ENCODE data around the gene FXYD2. TPM values are rescaled to one million over a fixed set of nuclear protein-coding genes. Genes with fewer than 3 reads are reported as not detected.

Gene FXYD2
- total and polyA plus RNA-seq, 2 of the 13 experiments (the other 11 are each of a cell fraction or from before 2014, with no cell fraction given) = 45.9 to 106 TPM

DNA sequence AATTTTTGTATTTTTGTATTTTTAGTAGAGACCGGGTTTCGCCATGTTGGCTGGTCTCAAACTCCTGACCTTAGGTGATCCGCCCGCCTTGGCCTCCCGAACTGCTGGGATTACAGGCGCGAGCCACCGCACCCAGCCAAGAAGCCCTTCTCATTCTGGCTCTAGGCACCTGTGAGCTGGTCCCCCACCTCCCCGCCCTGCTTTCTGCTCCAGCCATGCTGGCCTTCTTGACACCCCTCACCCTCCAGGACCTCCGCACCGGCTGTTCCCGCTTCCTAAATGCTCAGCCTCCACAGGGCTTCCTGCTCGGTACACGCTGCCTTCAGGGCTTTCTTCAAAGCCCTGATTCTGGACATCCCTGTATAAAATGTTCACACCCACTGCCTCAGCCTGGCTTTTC, 5.5 kb upstream of the FXYD2 start:
- Histone ChIP-seq H3K27ac (ENCODE audit: extremely low read length, insufficient read depth, low read length) (no peak overlapping the region), H2AFZ (ENCODE audit: low read length) (no peak overlapping the region), H3K79me2 (ENCODE audit: insufficient read depth, low read length) (no peaks in the 10 kb centered on the region), H4K20me1 (ENCODE audit: insufficient read depth, low read length) (no peaks in the 10 kb centered on the region), H3K36me3 (replicated peaks in 1 of 2; ENCODE audit: control insufficient read depth in 1 of 2, insufficient read depth in 2 of 2, low read length in 2 of 2) (no peaks in the 10 kb centered on the region), H3K9me3 (ENCODE audit: low read length) (no peaks in the 10 kb centered on the region), H3K4me1 (ENCODE audit: insufficient read depth, low read length) (peaks cover 77% of the 10 kb centered on the region), H3K4me2 (ENCODE audit: low read depth, low read length) (no peak overlapping the region), H3K27me3 (ENCODE audit: control insufficient read depth in 1 of 2, insufficient read depth in 2 of 2, low read length in 2 of 2) (peaks cover 4 to 31% of the 10 kb centered on the region in 2 experiments; a peak in 4 of 5 replicates), H3K9ac (ENCODE audit: insufficient read depth, low read depth, low read length) (no peak overlapping the region), H3K4me3 (replicated peaks in 1 of 3; ENCODE audit: insufficient read depth in 1 of 3, low read depth in 2 of 3, low read length in 3 of 3) (no peak overlapping the region)
- BruUV-seq (replicated peaks) = no TSS peak
- 73% methylated on average over 14 of the region's 14 CpGs for WGBS (ENCODE audit: low lambda C conversion rate)
- DNase-seq (ENCODE audit: low spot score) (no peak), FAIRE-seq (no peak), ATAC-seq (no peak)
- ChIA-PET POLR2A (no interaction called here), CTCF (ENCODE audit: low intra/inter-chr PET ratio, low total read pairs) (no interaction called here)
- intact Hi-C loops (cut with micrococcal nuclease; ENCODE audit: unreplicated experiment) = no loop called here
- no peak for TF ChIP-seq MAZ (IDR thresholded peaks at IDR 0.05; ENCODE audit: borderline replicate concordance, low read depth, low read length)
- no peak for TF ChIP-seq MAZ (CRISPR knock-in tag; IDR thresholded peaks at IDR 0.05; ENCODE audit: low read depth)
- no peak for TF ChIP-seq REPIN1 (CRISPR knock-in tag; IDR thresholded peaks at IDR 0.05; ENCODE audit: borderline replicate concordance, low read depth)
- TF ChIP-seq, protein P1, sequence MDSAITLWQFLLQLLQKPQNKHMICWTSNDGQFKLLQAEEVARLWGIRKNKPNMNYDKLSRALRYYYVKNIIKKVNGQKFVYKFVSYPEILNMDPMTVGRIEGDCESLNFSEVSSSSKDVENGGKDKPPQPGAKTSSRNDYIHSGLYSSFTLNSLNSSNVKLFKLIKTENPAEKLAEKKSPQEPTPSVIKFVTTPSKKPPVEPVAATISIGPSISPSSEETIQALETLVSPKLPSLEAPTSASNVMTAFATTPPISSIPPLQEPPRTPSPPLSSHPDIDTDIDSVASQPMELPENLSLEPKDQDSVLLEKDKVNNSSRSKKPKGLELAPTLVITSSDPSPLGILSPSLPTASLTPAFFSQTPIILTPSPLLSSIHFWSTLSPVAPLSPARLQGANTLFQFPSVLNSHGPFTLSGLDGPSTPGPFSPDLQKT (CRISPR knock-in tag; IDR thresholded peaks at IDR 0.05; ENCODE audit: borderline replicate concordance) = no peak
- no peak for TF ChIP-seq EED (CRISPR knock-in tag; IDR thresholded peaks at IDR 0.05)
- TF ChIP-seq CCAR2 (optimal IDR thresholded peaks at IDR 0.05; ENCODE audit: low read depth, low read length) = no peak
- no peak for TF ChIP-seq HHEX (CRISPR knock-in tag; IDR thresholded peaks at IDR 0.05)
- TF ChIP-seq ZNF33B (CRISPR knock-in tag; IDR thresholded peaks at IDR 0.05) = no peak
- no peak for TF ChIP-seq ZNF780A (CRISPR knock-in tag; IDR thresholded peaks at IDR 0.05)
- no peak for TF ChIP-seq PRMT3 (CRISPR knock-in tag; IDR thresholded peaks at IDR 0.05; ENCODE audit: borderline replicate concordance, low read depth)
- no peak for TF ChIP-seq IKZF4 (CRISPR knock-in tag; IDR thresholded peaks at IDR 0.05; ENCODE audit: borderline replicate concordance, low read depth, not compliant biosample characterization)
- TF ChIP-seq BRCA1 (CRISPR knock-in tag; IDR thresholded peaks at IDR 0.05) = no peak
- TF ChIP-seq NR2F6 (IDR thresholded peaks at IDR 0.05) = no peak
- no peak for TF ChIP-seq NR2F6 (CRISPR knock-in tag; IDR thresholded peaks at IDR 0.05)
- TF ChIP-seq ZNF350 (CRISPR knock-in tag; IDR thresholded peaks at IDR 0.05; ENCODE audit: borderline replicate concordance, low read depth) = no peak
- no peak for TF ChIP-seq KLF6 (CRISPR knock-in tag; IDR thresholded peaks at IDR 0.05)
- no peak for TF ChIP-seq ZBTB1 (CRISPR knock-in tag; IDR thresholded peaks at IDR 0.05; ENCODE audit: borderline replicate concordance)
- no peak for TF ChIP-seq EEA1 (CRISPR knock-in tag; IDR thresholded peaks at IDR 0.05; ENCODE audit: borderline replicate concordance)
- TF ChIP-seq XBP1 (CRISPR knock-in tag; IDR thresholded peaks at IDR 0.05) = no peak
- no peak for TF ChIP-seq KDM4B (CRISPR knock-in tag; IDR thresholded peaks at IDR 0.05)
- in situ Hi-C loops (cut with HindIII; ENCODE audit: extremely low pct_ligation_motif_present, low pct_unique_long_range_greater_than_20kb) = loop anchor here (10.0 kb wide), 1 partner anchor 225 kb away; no protein-coding TSS in a partner anchor

All from HepG2 (cell line).